ENCODE results near the gene UGT1A8.

The UGT1A8 gene

GRCh38 chr2:233799087-233799665 is 181.7 kb downstream of the UGT1A8 start:
- no peaks in the 10 kb centered on the region for H3K27me3 ChIP-seq (ENCODE audit: insufficient read depth, poor library complexity, severe bottlenecking)
- H3K4me3 ChIP-seq (replicated peaks; ENCODE audit: insufficient read depth, low read length), result no peak overlapping the region
- no peak overlapping the region for H3K27ac ChIP-seq (replicated peaks)
- no peak for DNase-seq (ENCODE audit: low read depth in 1 of 2, low spot score in 1 of 2)
- no peak for TF ChIP-seq GABPA (IDR thresholded peaks at IDR 0.05; ENCODE audit: low read depth)
- no peak for TF ChIP-seq CTCF (IDR thresholded peaks at IDR 0.05; ENCODE audit: insufficient read depth, low read length)
- TF ChIP-seq REST (IDR thresholded peaks at IDR 0.05; ENCODE audit: insufficient replicate concordance, low read depth), result no peak
- TF ChIP-seq POLR2AphosphoS5 (IDR thresholded peaks at IDR 0.05; ENCODE audit: low read depth), result no peak
- no peak for TF ChIP-seq SPI1 (IDR thresholded peaks at IDR 0.05; ENCODE audit: borderline replicate concordance, low read depth)

GRCh38 chr2:233799716-233800115 is 182.3 kb downstream of the UGT1A8 start:
- no peak overlapping the region for H3K27ac ChIP-seq (replicated peaks)

More at GRCh38 chr2:233799716-233800115, 182.3 kb downstream of the UGT1A8 start:
- no peak overlapping the region for H3K4me3 ChIP-seq (replicated peaks; ENCODE audit: insufficient read depth, low read length)
- TF ChIP-seq GABPA (IDR thresholded peaks at IDR 0.05; ENCODE audit: low read depth), result no peak
- no peak for TF ChIP-seq REST (IDR thresholded peaks at IDR 0.05; ENCODE audit: insufficient replicate concordance, low read depth)
- no peak for TF ChIP-seq CTCF (IDR thresholded peaks at IDR 0.05; ENCODE audit: insufficient read depth, low read length)
- TF ChIP-seq POLR2AphosphoS5 (IDR thresholded peaks at IDR 0.05; ENCODE audit: low read depth), result no peak
- TF ChIP-seq SPI1 (IDR thresholded peaks at IDR 0.05; ENCODE audit: borderline replicate concordance, low read depth), result no peak
- no peak for DNase-seq (ENCODE audit: low read depth in 1 of 2, low spot score in 1 of 2)
- no peaks in the 10 kb centered on the region for H3K27me3 ChIP-seq (ENCODE audit: insufficient read depth, poor library complexity, severe bottlenecking)

All from HL-60 (cell line).